HEK293T (cell line): ENCODE data around the gene ATOH8.

Source experiments
- CTCF ChIA-PET: fragments of 350-600 bp; formaldehyde crosslinking; extraction: SDS; loops from one replicate; lab custom pipeline; 2021; ENCODE audit warnings: antibody characterized with exemption, inconsistent platforms; lab: Yijun Ruan, JAX
- POLR2A ChIA-PET: fragments of 350-600 bp; formaldehyde crosslinking; extraction: SDS; loops from one replicate; lab custom pipeline; 2020; ENCODE audit warnings: antibody characterized with exemption, inconsistent platforms; lab: Yijun Ruan, JAX
- DNase-seq: peaks from one replicate; pipeline ENCODE4 v3.0.0; 2012; ENCODE audit warnings: mixed read lengths; ENCODE audit errors: extremely low spot score
- ARNT ChIP-seq: fragments of 450-650 bp; IDR thresholded peaks from 2 replicates; pipeline ENCODE4 v1.6.1; 2017; ENCODE audit warnings: mild to moderate bottlenecking
- BHLHE40 ChIP-seq: fragments of 450-650 bp; IDR thresholded peaks from 2 replicates; pipeline ENCODE4 v1.6.1; 2016; ENCODE audit warnings: mild to moderate bottlenecking, moderate library complexity, borderline replicate concordance
- CTBP1 ChIP-seq: fragments of 450-650 bp; IDR thresholded peaks from 2 replicates; pipeline ENCODE4 v1.6.1; 2016; ENCODE audit warnings: borderline replicate concordance
- ELF4 ChIP-seq: fragments of 450-650 bp; IDR thresholded peaks from 2 replicates; pipeline ENCODE4 v1.6.1; 2017; ENCODE audit warnings: antibody characterized with exemption
- FOXA1 ChIP-seq: fragments of 450-650 bp; IDR thresholded peaks from 2 replicates; pipeline ENCODE4 v1.6.1; 2016; ENCODE audit warnings: mild to moderate bottlenecking
- FOXK2 ChIP-seq: fragments of 450-650 bp; IDR thresholded peaks from 2 replicates; pipeline ENCODE4 v1.6.1; 2016; ENCODE audit warnings: mild to moderate bottlenecking
- FOXM1 ChIP-seq: fragments of 450-650 bp; IDR thresholded peaks from 2 replicates; pipeline ENCODE4 v1.6.1; 2017; ENCODE audit warnings: mild to moderate bottlenecking, borderline replicate concordance
- HDGF ChIP-seq: fragments of 450-650 bp; IDR thresholded peaks from 2 replicates; pipeline ENCODE4 v1.6.1; 2017; ENCODE audit warnings: antibody characterized with exemption, borderline replicate concordance
- L3MBTL2 ChIP-seq: fragments of 450-650 bp; conservative IDR thresholded peaks from 2 replicates; pipeline ENCODE4 v1.6.1; 2016; ENCODE audit warnings: mild to moderate bottlenecking
- LEF1 ChIP-seq: fragments of 450-650 bp; IDR thresholded peaks from 2 replicates; pipeline ENCODE4 v1.6.1; 2017; ENCODE audit warnings: mild to moderate bottlenecking, borderline replicate concordance
- NFRKB ChIP-seq: fragments of 450-650 bp; IDR thresholded peaks from 2 replicates; pipeline ENCODE4 v1.6.1; 2016; ENCODE audit warnings: mild to moderate bottlenecking, moderate library complexity
- SP1 ChIP-seq: fragments of 450-650 bp; IDR thresholded peaks from 2 replicates; pipeline ENCODE4 v1.6.1; 2017
- SUZ12 ChIP-seq: fragments of 450-650 bp; IDR thresholded peaks from 2 replicates; pipeline ENCODE4 v1.6.1; 2016; ENCODE audit warnings: mild to moderate bottlenecking
- TARDBP ChIP-seq: fragments of 450-650 bp; IDR thresholded peaks from 2 replicates; pipeline ENCODE4 v1.6.1; 2016
- ZNF384 ChIP-seq: fragments of 450-650 bp; IDR thresholded peaks from 2 replicates; pipeline ENCODE4 v1.6.1; 2016
- TF ChIP-seq, protein P1 (sequence below): fragments of 450-650 bp; IDR thresholded peaks from 2 replicates; pipeline ENCODE4 v1.6.1; 2016

Gene ATOH8

DNA sequence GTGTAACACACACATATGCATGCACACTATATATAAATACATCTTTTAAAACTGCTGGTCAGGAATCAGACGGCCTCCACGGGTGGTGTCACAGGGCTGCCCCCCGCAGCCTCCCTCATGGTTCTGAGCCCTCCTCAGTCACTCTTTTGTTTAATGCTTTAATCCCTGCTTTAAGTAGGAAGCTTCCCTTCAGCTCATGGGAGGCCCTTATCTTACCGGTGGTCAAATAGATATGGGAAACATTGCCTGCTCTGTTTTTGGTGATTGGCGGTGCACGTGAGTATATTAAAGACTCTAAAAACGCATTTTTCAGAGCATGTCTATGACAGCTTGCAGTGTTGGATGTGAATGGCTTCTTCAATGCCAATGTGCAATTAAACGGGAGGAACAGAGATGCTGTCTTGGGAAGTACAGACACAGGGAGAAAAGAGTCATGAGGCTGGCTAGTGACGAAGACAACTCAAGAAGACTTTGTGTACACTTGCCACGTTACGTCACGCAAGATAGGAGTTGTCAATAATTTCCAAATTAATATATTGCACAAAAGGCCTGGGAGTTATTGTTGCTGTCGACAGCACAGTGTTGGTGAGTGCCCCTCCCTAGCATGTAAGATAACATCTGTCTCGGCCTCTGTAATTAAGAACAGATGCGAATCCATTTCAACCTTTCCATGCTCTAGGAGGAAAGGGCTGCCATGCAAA, 36.3 kb upstream of the ATOH8 start:
- no peak for TF ChIP-seq SUZ12
- TF ChIP-seq, protein P1, sequence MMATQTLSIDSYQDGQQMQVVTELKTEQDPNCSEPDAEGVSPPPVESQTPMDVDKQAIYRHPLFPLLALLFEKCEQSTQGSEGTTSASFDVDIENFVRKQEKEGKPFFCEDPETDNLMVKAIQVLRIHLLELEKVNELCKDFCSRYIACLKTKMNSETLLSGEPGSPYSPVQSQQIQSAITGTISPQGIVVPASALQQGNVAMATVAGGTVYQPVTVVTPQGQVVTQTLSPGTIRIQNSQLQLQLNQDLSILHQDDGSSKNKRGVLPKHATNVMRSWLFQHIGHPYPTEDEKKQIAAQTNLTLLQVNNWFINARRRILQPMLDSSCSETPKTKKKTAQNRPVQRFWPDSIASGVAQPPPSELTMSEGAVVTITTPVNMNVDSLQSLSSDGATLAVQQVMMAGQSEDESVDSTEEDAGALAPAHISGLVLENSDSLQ, result no peak
- POLR2A ChIA-PET, result no interaction called here
- CTCF ChIA-PET, result interaction anchor here (1.2 to 3.2 kb wide), 2 partner anchors 8 to 80 kb away, joined by 4 to 17 read pairs; no protein-coding TSS in a partner anchor
- DNase-seq, result no peak

DNA sequence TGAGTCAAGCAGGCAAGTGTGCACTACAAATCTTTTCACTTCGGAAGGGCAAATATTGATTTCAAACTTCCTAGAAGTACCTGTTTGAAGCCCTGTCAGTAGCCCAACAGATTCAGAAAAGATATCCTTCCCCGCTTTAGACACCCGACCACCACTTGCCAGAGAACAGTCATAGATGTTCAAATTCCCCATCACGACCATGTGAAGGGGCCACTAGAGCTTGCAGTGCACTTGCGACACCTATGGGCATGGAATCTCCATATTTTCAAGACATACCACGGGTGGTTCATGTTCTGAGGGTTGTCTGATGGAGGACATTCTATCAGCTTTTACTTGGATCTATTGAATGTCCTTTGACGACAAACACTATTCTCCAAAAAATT, 35.8 kb upstream of the ATOH8 start:
- TF ChIP-seq SUZ12 (no peak), CTBP1 (no peak), L3MBTL2 (no peak), ARNT (no peak), BHLHE40 (no peak)
- ChIA-PET CTCF (interaction anchor here (3.2 kb wide), 1 partner anchor 9 kb away, joined by 17 read pairs; no protein-coding TSS in a partner anchor), POLR2A (no interaction called here)
- no peak for DNase-seq

DNA sequence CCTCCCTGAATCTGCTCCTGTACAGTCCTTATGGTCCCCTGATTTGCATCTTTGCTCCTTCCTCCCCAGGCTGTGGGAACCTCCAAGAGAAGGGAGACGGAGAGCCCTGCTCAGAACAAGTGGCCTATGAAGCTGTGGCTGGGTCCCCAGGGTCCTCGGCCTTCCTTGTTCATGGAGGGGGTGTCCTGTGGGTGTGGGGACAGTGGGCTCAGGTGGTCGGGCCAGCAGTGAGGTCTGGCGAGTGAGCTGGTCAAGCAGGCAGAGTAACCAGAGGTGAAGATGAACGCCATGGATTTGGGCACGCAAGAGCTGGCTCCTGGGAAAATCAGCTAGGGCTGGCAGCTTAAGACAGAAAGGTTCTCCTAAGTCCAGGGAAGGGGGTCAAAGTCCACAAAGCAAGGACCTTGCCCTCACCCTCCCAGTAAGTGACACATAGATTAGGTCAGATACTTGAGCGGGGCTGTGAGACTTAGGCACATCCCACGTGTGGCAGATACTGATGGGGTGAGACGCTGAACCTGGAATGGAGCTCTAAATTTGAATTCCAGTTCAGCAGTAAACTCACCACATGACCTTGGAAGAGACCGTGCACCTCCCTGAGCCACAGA, 34.8 kb upstream of the ATOH8 start:
- ChIA-PET CTCF (interaction anchor here (1.4 to 3.2 kb wide), 3 partner anchors 10 to 13 kb away, joined by 3 to 17 read pairs (median 5); no protein-coding TSS in a partner anchor), POLR2A (no interaction called here)
- no peak for DNase-seq
- TF ChIP-seq FOXK2, result no peak
- TF ChIP-seq SUZ12, result no peak
- TF ChIP-seq FOXM1, result no peak
- TF ChIP-seq LEF1, result no peak
- no peak for TF ChIP-seq ARNT
- no peak for TF ChIP-seq CTBP1
- no peak for TF ChIP-seq ZNF384
- TF ChIP-seq L3MBTL2, result no peak
- TF ChIP-seq FOXA1, result no peak
- TF ChIP-seq TARDBP, result no peak
- TF ChIP-seq, protein P1, result no peak
- no peak for TF ChIP-seq HDGF

DNA sequence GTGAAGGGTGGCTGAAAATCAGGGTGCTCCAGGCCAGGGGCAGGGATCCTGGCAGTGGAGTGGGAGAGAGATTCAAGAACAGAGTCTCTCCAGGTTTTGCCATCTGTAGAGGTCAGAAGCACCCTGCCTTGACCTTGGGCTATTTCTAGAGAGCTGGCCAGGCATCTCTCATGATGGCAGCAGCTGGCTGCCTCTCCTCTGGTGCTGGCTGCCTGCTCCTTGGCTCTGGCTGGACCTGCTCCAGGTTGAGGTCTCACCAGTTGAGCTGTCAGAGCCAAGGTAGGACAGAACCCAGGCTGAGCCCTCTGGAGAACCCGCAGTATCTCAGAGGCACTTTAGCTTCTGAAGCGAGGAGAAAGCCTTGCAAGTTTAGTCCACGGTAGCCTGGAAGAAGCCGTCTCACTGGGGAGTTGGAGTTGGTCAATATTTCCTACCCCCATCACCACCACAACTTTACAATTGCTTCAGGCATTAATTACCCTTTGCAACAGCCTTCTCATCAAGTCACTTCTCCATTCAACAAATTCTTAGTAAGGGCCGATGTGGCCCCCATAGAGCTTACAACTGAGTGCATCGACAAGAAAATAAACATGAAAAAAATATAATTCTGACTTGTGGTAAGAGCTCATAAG, 34.1 kb upstream of the ATOH8 start:
- no peak for DNase-seq
- TF ChIP-seq, protein P1, result no peak
- no peak for TF ChIP-seq SUZ12
- no peak for TF ChIP-seq FOXM1
- TF ChIP-seq L3MBTL2, result no peak
- TF ChIP-seq CTBP1, result no peak
- no peak for TF ChIP-seq FOXA1
- TF ChIP-seq HDGF, result no peak
- TF ChIP-seq TARDBP, result no peak
- no peak for TF ChIP-seq SP1
- no peak for TF ChIP-seq NFRKB
- TF ChIP-seq ZNF384, result no peak
- TF ChIP-seq BHLHE40, result no peak
- TF ChIP-seq FOXK2, result no peak
- no peak for TF ChIP-seq ARNT
- no peak for TF ChIP-seq ELF4
- no peak for TF ChIP-seq LEF1
- ChIA-PET POLR2A (interaction anchor here (1.2 kb wide), 1 partner anchor 475 kb away, joined by 3 read pairs; the partner anchor contains the start of gene IMMT), CTCF (interaction anchor here (1.4 to 3.2 kb wide), 3 partner anchors 9 to 14 kb away, joined by 3 to 17 read pairs (median 5); no protein-coding TSS in a partner anchor)

DNA sequence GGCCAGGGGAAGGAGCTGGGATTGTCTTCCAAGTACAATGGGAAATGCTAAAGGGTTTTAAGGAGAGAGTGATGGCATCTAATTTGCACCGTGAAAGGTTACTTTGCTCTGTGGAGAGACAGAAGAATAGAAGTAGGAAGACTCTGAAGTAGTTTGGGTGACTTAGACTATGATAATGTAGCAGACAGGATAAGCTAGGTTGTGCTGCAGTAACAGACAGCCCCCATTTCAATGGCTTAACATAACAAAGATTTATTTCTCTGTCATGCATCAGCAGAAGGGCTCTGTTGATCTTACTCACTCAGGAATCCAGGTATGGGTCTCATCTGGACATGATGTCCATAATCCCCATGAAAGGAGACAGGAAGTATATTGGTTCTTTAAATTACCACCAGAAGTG, 33.3 kb upstream of the ATOH8 start:
- no peak for DNase-seq
- ChIA-PET POLR2A (interaction anchor here (1.2 kb wide), 1 partner anchor 475 kb away, joined by 3 read pairs; the partner anchor contains the start of gene IMMT), CTCF (interaction anchor here (1.7 to 3.2 kb wide), 2 partner anchors 12 to 15 kb away, joined by 3 to 17 read pairs; no protein-coding TSS in a partner anchor)
- TF ChIP-seq FOXK2 (no peak), BHLHE40 (no peak), FOXM1 (no peak), NFRKB (no peak), CTBP1 (no peak), SUZ12 (no peak), ELF4 (no peak), HDGF (no peak), TARDBP (no peak), L3MBTL2 (no peak), LEF1 (no peak), SP1 (no peak), FOXA1 (no peak), ARNT (no peak), ZNF384 (no peak)
- TF ChIP-seq, protein P1, result no peak
